ENCODE measurements around the gene PNMA6A.

Gene PNMA6A

GRCh38 chrX:153060095-153060445 lies 12.2 kb upstream of the PNMA6A start:
- H4K8ac ChIP-seq (ENCODE audit: low read depth, low read length) = no peak overlapping the region
- no peak overlapping the region for H2AFZ ChIP-seq (ENCODE audit: insufficient read depth, low read length, poor library complexity)
- no peak overlapping the region for H2BK120ac ChIP-seq (ENCODE audit: insufficient read depth, low read length, poor library complexity)
- no peak overlapping the region for H3K4me3 ChIP-seq (ENCODE audit: low read depth, low read length)
- peaks cover 0 to 6% of the 10 kb centered on the region in 2 experiments for H3K4me1 ChIP-seq (ENCODE audit: control insufficient read depth in 1 of 2, insufficient read depth in 2 of 2, low read length in 2 of 2)
- no peak overlapping the region for H3K27ac ChIP-seq (ENCODE audit: low read depth, low read length)
- H2AK5ac ChIP-seq (ENCODE audit: low read length) = no peak overlapping the region
- no peaks in the 10 kb centered on the region for H3K27me3 ChIP-seq (ENCODE audit: insufficient read depth, low read length)
- H4K12ac ChIP-seq (ENCODE audit: low read depth, low read length) = no peak overlapping the region
- no peak overlapping the region for H3K4ac ChIP-seq (ENCODE audit: low read depth, low read length)
- H3K9ac ChIP-seq (ENCODE audit: low read length) = no peak overlapping the region
- H3K36me3 ChIP-seq (ENCODE audit: control insufficient read depth in 1 of 2, insufficient read depth in 2 of 2, low read length in 2 of 2) = no peaks in the 10 kb centered on the region
- no peak overlapping the region for H3K4me2 ChIP-seq (ENCODE audit: low read length)
- H2BK12ac ChIP-seq (ENCODE audit: low read length) = no peak overlapping the region
- no peaks in the 10 kb centered on the region for H3K79me1 ChIP-seq (ENCODE audit: low read length)
- H3K9me3 ChIP-seq (ENCODE audit: insufficient read depth, low read depth, low read length) = no peaks in the 10 kb centered on the region
- no peak for DNase-seq
- no peak overlapping the region for H3K23ac ChIP-seq (ENCODE audit: low read length)
- no peak overlapping the region for H4K91ac ChIP-seq (ENCODE audit: low read depth, low read length)
- H3K18ac ChIP-seq (ENCODE audit: low read length) = no peak overlapping the region
- no peaks in the 10 kb centered on the region for H3K79me2 ChIP-seq (ENCODE audit: control insufficient read depth, insufficient read depth, low read length, poor library complexity)
- no peak overlapping the region for H3K14ac ChIP-seq (ENCODE audit: low read length)
- H2BK5ac ChIP-seq (ENCODE audit: low read depth, low read length, poor library complexity) = no peak overlapping the region
- WGBS (ENCODE audit: extremely low coverage, insufficient coverage, insufficient read length) = no CpG with 5 or more reads among the region's 8 CpGs

DNA sequence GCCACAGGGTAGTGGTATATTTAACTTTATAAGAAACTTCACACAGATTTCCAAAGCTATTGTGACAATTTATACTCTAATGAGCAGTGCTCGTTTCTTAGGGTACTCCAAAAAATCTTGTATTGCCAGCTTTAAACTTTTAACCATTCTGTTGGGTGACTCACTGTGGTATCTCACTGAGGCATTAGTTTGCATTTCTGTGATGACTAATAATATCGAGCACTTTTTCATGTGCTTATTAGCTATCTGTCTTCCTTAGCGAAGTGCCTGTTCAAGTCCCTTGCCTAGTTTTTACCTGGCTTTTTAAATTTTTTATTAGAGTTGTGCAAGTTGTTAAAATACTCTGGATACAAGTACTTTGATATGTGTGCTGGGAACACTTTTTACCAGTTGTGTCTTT lies 10.5 kb upstream of the PNMA6A start:
- H3K23ac ChIP-seq (ENCODE audit: low read length) = no peak overlapping the region
- H3K9me3 ChIP-seq (ENCODE audit: insufficient read depth, low read depth, low read length) = no peaks in the 10 kb centered on the region
- no peaks in the 10 kb centered on the region for H3K79me1 ChIP-seq (ENCODE audit: low read length)
- no peaks in the 10 kb centered on the region for H3K79me2 ChIP-seq (ENCODE audit: control insufficient read depth, insufficient read depth, low read length, poor library complexity)
- H3K4me1 ChIP-seq (ENCODE audit: control insufficient read depth in 1 of 2, insufficient read depth in 2 of 2, low read length in 2 of 2) = peaks cover 0 to 2% of the 10 kb centered on the region in 2 experiments
- H4K8ac ChIP-seq (ENCODE audit: low read depth, low read length) = no peak overlapping the region
- H2BK5ac ChIP-seq (ENCODE audit: low read depth, low read length, poor library complexity) = no peak overlapping the region
- DNase-seq = no peak
- no peak overlapping the region for H3K18ac ChIP-seq (ENCODE audit: low read length)
- H4K91ac ChIP-seq (ENCODE audit: low read depth, low read length) = no peak overlapping the region
- no peak overlapping the region for H2AK5ac ChIP-seq (ENCODE audit: low read length)
- no peak overlapping the region for H3K27ac ChIP-seq (ENCODE audit: low read depth, low read length)
- no peak overlapping the region for H2BK120ac ChIP-seq (ENCODE audit: insufficient read depth, low read length, poor library complexity)
- no peaks in the 10 kb centered on the region for H3K36me3 ChIP-seq (ENCODE audit: control insufficient read depth in 1 of 2, insufficient read depth in 2 of 2, low read length in 2 of 2)
- H3K4me3 ChIP-seq (ENCODE audit: low read depth, low read length) = no peak overlapping the region
- WGBS (ENCODE audit: extremely low coverage, insufficient coverage, insufficient read length) = no CpG with 5 or more reads among the region's 3 CpGs
- H3K4ac ChIP-seq (ENCODE audit: low read depth, low read length) = no peak overlapping the region
- H3K14ac ChIP-seq (ENCODE audit: low read length) = no peak overlapping the region
- H2BK12ac ChIP-seq (ENCODE audit: low read length) = no peak overlapping the region
- H3K4me2 ChIP-seq (ENCODE audit: low read length) = no peak overlapping the region
- H3K27me3 ChIP-seq (ENCODE audit: insufficient read depth, low read length) = no peaks in the 10 kb centered on the region
- no peak overlapping the region for H4K12ac ChIP-seq (ENCODE audit: low read depth, low read length)
- no peak overlapping the region for H2AFZ ChIP-seq (ENCODE audit: insufficient read depth, low read length, poor library complexity)
- no peak overlapping the region for H3K9ac ChIP-seq (ENCODE audit: low read length)

DNA sequence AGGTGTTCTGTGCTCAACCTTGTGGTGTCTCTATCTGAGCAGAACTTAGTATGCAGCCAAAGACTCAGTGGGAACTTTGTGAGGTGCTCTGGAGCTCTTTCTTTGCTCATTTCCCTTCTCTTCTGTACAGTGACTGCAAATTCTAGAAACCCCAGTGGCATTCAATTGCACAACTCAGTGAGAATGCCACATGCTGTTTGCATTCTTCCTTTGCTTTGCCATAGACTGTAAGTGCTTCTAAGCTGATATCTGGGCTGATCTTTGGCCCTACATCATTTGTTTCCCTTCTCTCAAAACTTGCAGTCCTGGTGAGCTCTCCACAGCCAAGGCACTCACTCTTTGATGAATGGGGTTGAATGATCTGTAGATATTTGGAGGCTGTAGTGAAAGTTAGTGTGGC lies 8.9 kb upstream of the PNMA6A start:
- H3K36me3 ChIP-seq (ENCODE audit: control insufficient read depth in 1 of 2, insufficient read depth in 2 of 2, low read length in 2 of 2) = no peaks in the 10 kb centered on the region
- H3K23ac ChIP-seq (ENCODE audit: low read length) = no peak overlapping the region
- H3K9ac ChIP-seq (ENCODE audit: low read length) = no peak overlapping the region
- H3K9me3 ChIP-seq (ENCODE audit: insufficient read depth, low read depth, low read length) = no peaks in the 10 kb centered on the region
- no peak overlapping the region for H4K91ac ChIP-seq (ENCODE audit: low read depth, low read length)
- H2BK12ac ChIP-seq (ENCODE audit: low read length) = no peak overlapping the region
- DNase-seq = peak in 1 of 2 donors; percentile 12
- H2BK5ac ChIP-seq (ENCODE audit: low read depth, low read length, poor library complexity) = no peak overlapping the region
- H3K79me2 ChIP-seq (ENCODE audit: control insufficient read depth, insufficient read depth, low read length, poor library complexity) = no peaks in the 10 kb centered on the region
- H3K14ac ChIP-seq (ENCODE audit: low read length) = no peak overlapping the region
- no peak overlapping the region for H4K8ac ChIP-seq (ENCODE audit: low read depth, low read length)
- H3K27me3 ChIP-seq (ENCODE audit: insufficient read depth, low read length) = no peaks in the 10 kb centered on the region
- H2AFZ ChIP-seq (ENCODE audit: insufficient read depth, low read length, poor library complexity) = no peak overlapping the region
- no peak overlapping the region for H3K4me3 ChIP-seq (ENCODE audit: low read depth, low read length)
- no peaks in the 10 kb centered on the region for H3K79me1 ChIP-seq (ENCODE audit: low read length)
- no peak overlapping the region for H2AK5ac ChIP-seq (ENCODE audit: low read length)
- H3K27ac ChIP-seq (ENCODE audit: low read depth, low read length) = no peak overlapping the region
- no peak overlapping the region for H4K12ac ChIP-seq (ENCODE audit: low read depth, low read length)
- H3K18ac ChIP-seq (ENCODE audit: low read length) = no peak overlapping the region
- H2BK120ac ChIP-seq (ENCODE audit: insufficient read depth, low read length, poor library complexity) = no peak overlapping the region
- no peak overlapping the region for H3K4ac ChIP-seq (ENCODE audit: low read depth, low read length)
- H3K4me1 ChIP-seq (ENCODE audit: control insufficient read depth in 1 of 2, insufficient read depth in 2 of 2, low read length in 2 of 2) = no peaks in the 10 kb centered on the region
- no peak overlapping the region for H3K4me2 ChIP-seq (ENCODE audit: low read length)

GRCh38 chrX:153064061-153064460 lies 8.2 kb upstream of the PNMA6A start:
- H3K4me1 ChIP-seq (ENCODE audit: control insufficient read depth in 1 of 2, insufficient read depth in 2 of 2, low read length in 2 of 2) = no peaks in the 10 kb centered on the region
- H3K14ac ChIP-seq (ENCODE audit: low read length) = no peak overlapping the region
- H3K27me3 ChIP-seq (ENCODE audit: insufficient read depth, low read length) = no peaks in the 10 kb centered on the region
- no peak overlapping the region for H2BK120ac ChIP-seq (ENCODE audit: insufficient read depth, low read length, poor library complexity)
- H2BK5ac ChIP-seq (ENCODE audit: low read depth, low read length, poor library complexity) = no peak overlapping the region
- H2BK12ac ChIP-seq (ENCODE audit: low read length) = no peak overlapping the region
- H4K91ac ChIP-seq (ENCODE audit: low read depth, low read length) = no peak overlapping the region
- DNase-seq = no peak
- no peaks in the 10 kb centered on the region for H3K36me3 ChIP-seq (ENCODE audit: control insufficient read depth in 1 of 2, insufficient read depth in 2 of 2, low read length in 2 of 2)
- H3K18ac ChIP-seq (ENCODE audit: low read length) = no peak overlapping the region
- no peaks in the 10 kb centered on the region for H3K79me2 ChIP-seq (ENCODE audit: control insufficient read depth, insufficient read depth, low read length, poor library complexity)
- H3K9me3 ChIP-seq (ENCODE audit: insufficient read depth, low read depth, low read length) = no peaks in the 10 kb centered on the region
- no peak overlapping the region for H3K4ac ChIP-seq (ENCODE audit: low read depth, low read length)
- no peak overlapping the region for H3K27ac ChIP-seq (ENCODE audit: low read depth, low read length)
- no CpG with 5 or more reads among the region's 2 CpGs for WGBS (ENCODE audit: extremely low coverage, insufficient coverage, insufficient read length)
- H3K9ac ChIP-seq (ENCODE audit: low read length) = no peak overlapping the region
- no peak overlapping the region for H4K12ac ChIP-seq (ENCODE audit: low read depth, low read length)
- H3K4me3 ChIP-seq (ENCODE audit: low read depth, low read length) = no peak overlapping the region
- H2AFZ ChIP-seq (ENCODE audit: insufficient read depth, low read length, poor library complexity) = no peak overlapping the region
- no peak overlapping the region for H3K4me2 ChIP-seq (ENCODE audit: low read length)
- no peaks in the 10 kb centered on the region for H3K79me1 ChIP-seq (ENCODE audit: low read length)
- no peak overlapping the region for H4K8ac ChIP-seq (ENCODE audit: low read depth, low read length)
- H3K23ac ChIP-seq (ENCODE audit: low read length) = no peak overlapping the region
- no peak overlapping the region for H2AK5ac ChIP-seq (ENCODE audit: low read length)

GRCh38 chrX:153065389-153065788 lies 6.9 kb upstream of the PNMA6A start:
- H3K14ac ChIP-seq (ENCODE audit: low read length) = no peak overlapping the region
- H3K4me1 ChIP-seq (ENCODE audit: control insufficient read depth in 1 of 2, insufficient read depth in 2 of 2, low read length in 2 of 2) = no peaks in the 10 kb centered on the region
- H3K9ac ChIP-seq (ENCODE audit: low read length) = no peak overlapping the region
- H4K12ac ChIP-seq (ENCODE audit: low read depth, low read length) = no peak overlapping the region
- H2BK120ac ChIP-seq (ENCODE audit: insufficient read depth, low read length, poor library complexity) = no peak overlapping the region
- no peaks in the 10 kb centered on the region for H3K9me3 ChIP-seq (ENCODE audit: insufficient read depth, low read depth, low read length)
- H4K91ac ChIP-seq (ENCODE audit: low read depth, low read length) = no peak overlapping the region
- H4K8ac ChIP-seq (ENCODE audit: low read depth, low read length) = no peak overlapping the region
- no peak overlapping the region for H2BK12ac ChIP-seq (ENCODE audit: low read length)
- no peak overlapping the region for H2AFZ ChIP-seq (ENCODE audit: insufficient read depth, low read length, poor library complexity)
- H2AK5ac ChIP-seq (ENCODE audit: low read length) = no peak overlapping the region
- peak in 1 of 2 donors; percentile 2 for DNase-seq
- no peak overlapping the region for H3K23ac ChIP-seq (ENCODE audit: low read length)
- no CpG with 5 or more reads among the region's 6 CpGs for WGBS (ENCODE audit: extremely low coverage, insufficient coverage, insufficient read length)
- no peaks in the 10 kb centered on the region for H3K27me3 ChIP-seq (ENCODE audit: insufficient read depth, low read length)
- no peak overlapping the region for H3K27ac ChIP-seq (ENCODE audit: low read depth, low read length)
- no peak overlapping the region for H2BK5ac ChIP-seq (ENCODE audit: low read depth, low read length, poor library complexity)
- H3K4me3 ChIP-seq (ENCODE audit: low read depth, low read length) = no peak overlapping the region
- H3K36me3 ChIP-seq (ENCODE audit: control insufficient read depth in 1 of 2, insufficient read depth in 2 of 2, low read length in 2 of 2) = no peaks in the 10 kb centered on the region
- H3K79me2 ChIP-seq (ENCODE audit: control insufficient read depth, insufficient read depth, low read length, poor library complexity) = no peaks in the 10 kb centered on the region
- no peak overlapping the region for H3K4me2 ChIP-seq (ENCODE audit: low read length)
- no peak overlapping the region for H3K4ac ChIP-seq (ENCODE audit: low read depth, low read length)
- no peak overlapping the region for H3K18ac ChIP-seq (ENCODE audit: low read length)
- no peaks in the 10 kb centered on the region for H3K79me1 ChIP-seq (ENCODE audit: low read length)
